ENCODE measurements around the gene TOPBP1.
"Not testable (repeated sequence)": the region's sequence is repeated elsewhere in the genome, so short reads cannot be mapped to it uniquely, and the experiment has no call there.

Gene TOPBP1

GRCh38 chr3:133572158-133573053 is 89.3 kb downstream of the TOPBP1 start:
- Histone ChIP-seq H3K4me1 (ENCODE audit: control insufficient read depth, insufficient read depth, low read length, unreplicated experiment) (peaks cover 52% of the 10 kb centered on the region), H3K27ac (ENCODE audit: low read depth, low read length) (peak overlapping the region; percentile 94), H3K36me3 (ENCODE audit: insufficient read depth, low read length) (peaks cover 20% of the 10 kb centered on the region), H3K27me3 (ENCODE audit: insufficient read depth, low read length) (no peaks in the 10 kb centered on the region), H2AFZ (ENCODE audit: low read length, unreplicated experiment) (peak overlapping the region; percentile 90), H3K4me3 (ENCODE audit: low read depth, low read length) (peak overlapping the region; percentile 67), H3K79me2 (ENCODE audit: control insufficient read depth, insufficient read depth, low read length, unreplicated experiment) (peaks cover 38% of the 10 kb centered on the region)

GRCh38 chr3:133570937-133571320 is 90.8 kb downstream of the TOPBP1 start:
- Histone ChIP-seq H3K4me3 (ENCODE audit: low read depth, low read length) (no peak overlapping the region), H3K4me1 (ENCODE audit: control insufficient read depth, insufficient read depth, low read length, unreplicated experiment) (peaks cover 48% of the 10 kb centered on the region), H3K79me2 (ENCODE audit: control insufficient read depth, insufficient read depth, low read length, unreplicated experiment) (peaks cover 24% of the 10 kb centered on the region), H3K27me3 (ENCODE audit: insufficient read depth, low read length) (no peaks in the 10 kb centered on the region), H3K27ac (ENCODE audit: low read depth, low read length) (peak overlapping the region; percentile 97), H3K36me3 (ENCODE audit: insufficient read depth, low read length) (peaks cover 13% of the 10 kb centered on the region), H2AFZ (ENCODE audit: low read length, unreplicated experiment) (no peak overlapping the region)

GRCh38 chr3:133570139-133570936 is 91.4 kb downstream of the TOPBP1 start:
- Histone ChIP-seq H3K4me1 (ENCODE audit: control insufficient read depth, insufficient read depth, low read length, unreplicated experiment) (peaks cover 48% of the 10 kb centered on the region), H3K27me3 (ENCODE audit: insufficient read depth, low read length) (no peaks in the 10 kb centered on the region), H3K36me3 (ENCODE audit: insufficient read depth, low read length) (peaks cover 7% of the 10 kb centered on the region), H3K4me3 (ENCODE audit: low read depth, low read length) (0 out of 2 replicates have a peak overlapping the region, but pooled peaks have one; percentile 10), H3K79me2 (ENCODE audit: control insufficient read depth, insufficient read depth, low read length, unreplicated experiment) (peaks cover 18% of the 10 kb centered on the region), H2AFZ (ENCODE audit: low read length, unreplicated experiment) (no peak overlapping the region), H3K27ac (ENCODE audit: low read depth, low read length) (peak overlapping the region; percentile 97)

- peak overlapping the region; percentile 97 for H3K27ac ChIP-seq (ENCODE audit: low read depth, low read length)
- H2AFZ ChIP-seq (ENCODE audit: low read length, unreplicated experiment), result no peak overlapping the region
- H3K36me3 ChIP-seq (ENCODE audit: insufficient read depth, low read length), result no peaks in the 10 kb centered on the region
- peak overlapping the region; percentile 39; the same call in 1 of the 2 replicates for H3K4me3 ChIP-seq (ENCODE audit: low read depth, low read length)
- H3K4me1 ChIP-seq (ENCODE audit: control insufficient read depth, insufficient read depth, low read length, unreplicated experiment), result peaks cover 48% of the 10 kb centered on the region
- H3K27me3 ChIP-seq (ENCODE audit: insufficient read depth, low read length), result no peaks in the 10 kb centered on the region
- no peaks in the 10 kb centered on the region for H3K79me2 ChIP-seq (ENCODE audit: control insufficient read depth, insufficient read depth, low read length, unreplicated experiment)
Observed at GRCh38 chr3:133568294-133569014, 93.3 kb downstream of the TOPBP1 start.

- no peak overlapping the region for H3K4me3 ChIP-seq (ENCODE audit: low read depth, low read length)
- H3K36me3 ChIP-seq (ENCODE audit: insufficient read depth, low read length), result no peaks in the 10 kb centered on the region
- no peak overlapping the region for H2AFZ ChIP-seq (ENCODE audit: low read length, unreplicated experiment)
- H3K4me1 ChIP-seq (ENCODE audit: control insufficient read depth, insufficient read depth, low read length, unreplicated experiment), result peaks cover 11% of the 10 kb centered on the region
- H3K27me3 ChIP-seq (ENCODE audit: insufficient read depth, low read length), result no peaks in the 10 kb centered on the region
- H3K79me2 ChIP-seq (ENCODE audit: control insufficient read depth, insufficient read depth, low read length, unreplicated experiment), result no peaks in the 10 kb centered on the region
- H3K27ac ChIP-seq (ENCODE audit: low read depth, low read length), result no peak overlapping the region
Observed at GRCh38 chr3:133563816-133564215, 97.9 kb downstream of the TOPBP1 start.

GRCh38 chr3:133563186-133563591 is 98.6 kb downstream of the TOPBP1 start:
- no peaks in the 10 kb centered on the region for H3K36me3 ChIP-seq (ENCODE audit: insufficient read depth, low read length)
- no peak overlapping the region for H3K27ac ChIP-seq (ENCODE audit: low read depth, low read length)
- H3K27me3 ChIP-seq (ENCODE audit: insufficient read depth, low read length), result no peaks in the 10 kb centered on the region
- H3K4me1 ChIP-seq (ENCODE audit: control insufficient read depth, insufficient read depth, low read length, unreplicated experiment), result peaks cover 6% of the 10 kb centered on the region
- H2AFZ ChIP-seq (ENCODE audit: low read length, unreplicated experiment), result no peak overlapping the region
- no peak overlapping the region for H3K4me3 ChIP-seq (ENCODE audit: low read depth, low read length)
- H3K79me2 ChIP-seq (ENCODE audit: control insufficient read depth, insufficient read depth, low read length, unreplicated experiment), result no peaks in the 10 kb centered on the region

GRCh38 chr3:133562376-133562775 is 99.4 kb downstream of the TOPBP1 start:
- Histone ChIP-seq H3K4me3 (ENCODE audit: low read depth, low read length) (no peak overlapping the region), H3K36me3 (ENCODE audit: insufficient read depth, low read length) (no peaks in the 10 kb centered on the region), H3K27ac (ENCODE audit: low read depth, low read length) (no peak overlapping the region), H3K27me3 (ENCODE audit: insufficient read depth, low read length) (no peaks in the 10 kb centered on the region), H2AFZ (ENCODE audit: low read length, unreplicated experiment) (no peak overlapping the region), H3K4me1 (ENCODE audit: control insufficient read depth, insufficient read depth, low read length, unreplicated experiment) (no peaks in the 10 kb centered on the region), H3K79me2 (ENCODE audit: control insufficient read depth, insufficient read depth, low read length, unreplicated experiment) (no peaks in the 10 kb centered on the region)

- Histone ChIP-seq H3K4me3 (ENCODE audit: low read depth, low read length) (no peak overlapping the region), H3K79me2 (ENCODE audit: control insufficient read depth, insufficient read depth, low read length, unreplicated experiment) (no peaks in the 10 kb centered on the region), H3K4me1 (ENCODE audit: control insufficient read depth, insufficient read depth, low read length, unreplicated experiment) (no peaks in the 10 kb centered on the region), H3K27me3 (ENCODE audit: insufficient read depth, low read length) (no peaks in the 10 kb centered on the region), H2AFZ (ENCODE audit: low read length, unreplicated experiment) (no peak overlapping the region), H3K27ac (ENCODE audit: low read depth, low read length) (no peak overlapping the region), H3K36me3 (ENCODE audit: insufficient read depth, low read length) (no peaks in the 10 kb centered on the region)
Observed at GRCh38 chr3:133561679-133562078, 100.1 kb downstream of the TOPBP1 start.

- H2AFZ ChIP-seq (ENCODE audit: low read length, unreplicated experiment); H3K36me3 ChIP-seq (ENCODE audit: insufficient read depth, low read length); H3K79me2 ChIP-seq (ENCODE audit: control insufficient read depth, insufficient read depth, low read length, unreplicated experiment); H3K27me3 ChIP-seq (ENCODE audit: insufficient read depth, low read length); H3K27ac ChIP-seq (ENCODE audit: low read depth, low read length); H3K4me3 ChIP-seq (ENCODE audit: low read depth, low read length): not testable (repeated sequence)
- peaks cover 18% of the 10 kb centered on the region for H3K4me1 ChIP-seq (ENCODE audit: control insufficient read depth, insufficient read depth, low read length, unreplicated experiment)
Observed at GRCh38 chr3:133551589-133551988, 110.2 kb downstream of the TOPBP1 start.

Data from ACC112 (cell line).